ENCODE data around the gene SUZ12. TPM values are rescaled to one million over a fixed set of nuclear protein-coding genes. Genes with fewer than 3 reads are reported as not detected.
"Not testable (repeated sequence)": the region's sequence is repeated elsewhere in the genome, so short reads cannot be mapped to it uniquely, and the experiment has no call there.

Gene SUZ12
- total and polyA plus RNA-seq, 7 donors = 9.6 to 26.3 (median 21.2) TPM

DNA sequence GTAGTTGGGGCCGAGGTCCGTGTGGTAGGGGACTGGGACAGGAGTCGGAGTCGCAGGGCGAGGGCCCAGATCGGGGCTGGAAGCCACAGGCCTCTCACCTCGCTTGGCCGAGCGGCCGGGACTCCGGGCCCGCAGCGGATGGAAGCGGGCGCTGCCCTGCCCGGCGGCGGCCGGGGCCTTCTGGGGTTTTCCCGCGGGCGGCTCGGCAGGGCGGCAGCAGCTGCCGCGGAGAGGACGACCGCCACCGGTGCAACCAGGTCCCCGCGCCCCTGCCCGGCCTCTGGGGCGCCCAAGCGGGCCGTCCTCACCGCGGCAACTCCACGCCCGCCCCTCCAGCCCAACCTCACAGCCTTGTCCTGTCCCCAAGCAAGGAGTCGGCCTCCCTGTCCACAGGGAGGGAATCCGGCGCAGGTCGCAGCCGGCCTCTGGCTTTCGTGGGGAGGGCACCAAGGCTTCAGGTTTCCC, 19.7 kb upstream of the SUZ12 start:
- DNase-seq = no peak
- Histone ChIP-seq H3K27me3 (peaks cover 0 to 40% (median 29%) of the 10 kb centered on the region in 3 donors), H3K9me3 (no peaks in the 10 kb centered on the region), H3K27ac (no peak overlapping the region), H3K4me3 (peak overlapping the region in 1 of 4 donors; percentile 18), H3K36me3 (no peaks in the 10 kb centered on the region), H3K4me1 (peaks cover 0 to 7% (median 4%) of the 10 kb centered on the region in 4 donors)
- TF ChIP-seq POLR2A (IDR thresholded peaks at IDR 0.05) (no peak), POLR2AphosphoS5 (IDR thresholded peaks at IDR 0.05) (no peak), EP300 (IDR thresholded peaks at IDR 0.05) (no peak)
- TF ChIP-seq, protein P1, sequence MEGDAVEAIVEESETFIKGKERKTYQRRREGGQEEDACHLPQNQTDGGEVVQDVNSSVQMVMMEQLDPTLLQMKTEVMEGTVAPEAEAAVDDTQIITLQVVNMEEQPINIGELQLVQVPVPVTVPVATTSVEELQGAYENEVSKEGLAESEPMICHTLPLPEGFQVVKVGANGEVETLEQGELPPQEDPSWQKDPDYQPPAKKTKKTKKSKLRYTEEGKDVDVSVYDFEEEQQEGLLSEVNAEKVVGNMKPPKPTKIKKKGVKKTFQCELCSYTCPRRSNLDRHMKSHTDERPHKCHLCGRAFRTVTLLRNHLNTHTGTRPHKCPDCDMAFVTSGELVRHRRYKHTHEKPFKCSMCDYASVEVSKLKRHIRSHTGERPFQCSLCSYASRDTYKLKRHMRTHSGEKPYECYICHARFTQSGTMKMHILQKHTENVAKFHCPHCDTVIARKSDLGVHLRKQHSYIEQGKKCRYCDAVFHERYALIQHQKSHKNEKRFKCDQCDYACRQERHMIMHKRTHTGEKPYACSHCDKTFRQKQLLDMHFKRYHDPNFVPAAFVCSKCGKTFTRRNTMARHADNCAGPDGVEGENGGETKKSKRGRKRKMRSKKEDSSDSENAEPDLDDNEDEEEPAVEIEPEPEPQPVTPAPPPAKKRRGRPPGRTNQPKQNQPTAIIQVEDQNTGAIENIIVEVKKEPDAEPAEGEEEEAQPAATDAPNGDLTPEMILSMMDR (IDR thresholded peaks at IDR 0.05) = no peak
- intact Hi-C loops (cut with DNase I) = no loop called here
- 15 to 24% methylated on average over 45 of the region's 45 CpGs for WGBS, 2 donors

DNA sequence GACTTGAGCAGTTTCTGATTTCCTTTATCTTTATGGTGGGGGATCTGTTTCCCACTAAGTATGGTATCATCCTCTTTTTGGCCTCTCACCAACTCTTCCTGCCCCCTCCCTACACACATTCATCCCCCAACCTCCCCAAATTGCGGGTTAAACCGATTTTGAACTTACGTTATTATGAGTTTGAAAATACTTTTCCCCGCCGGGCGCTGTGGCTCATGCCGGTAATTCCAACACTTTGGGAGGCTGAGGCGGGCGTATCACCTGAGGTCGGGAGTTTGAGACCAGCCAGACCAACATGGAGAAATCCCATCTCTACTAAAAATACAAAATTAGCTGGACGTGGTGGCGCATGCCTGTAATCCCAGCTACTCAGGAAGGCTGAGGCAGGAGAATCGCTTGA, 19.1 kb upstream of the SUZ12 start:
- H3K4me3 ChIP-seq; H3K9me3 ChIP-seq; H3K36me3 ChIP-seq; H3K27ac ChIP-seq; H3K4me1 ChIP-seq; DNase-seq; intact Hi-C loops (cut with DNase I): not testable (repeated sequence)
- peaks cover 0 to 40% (median 29%) of the 10 kb centered on the region in 3 donors for H3K27me3 ChIP-seq
- WGBS, 2 donors = 96% methylated on average over 13 of the region's 13 CpGs

DNA sequence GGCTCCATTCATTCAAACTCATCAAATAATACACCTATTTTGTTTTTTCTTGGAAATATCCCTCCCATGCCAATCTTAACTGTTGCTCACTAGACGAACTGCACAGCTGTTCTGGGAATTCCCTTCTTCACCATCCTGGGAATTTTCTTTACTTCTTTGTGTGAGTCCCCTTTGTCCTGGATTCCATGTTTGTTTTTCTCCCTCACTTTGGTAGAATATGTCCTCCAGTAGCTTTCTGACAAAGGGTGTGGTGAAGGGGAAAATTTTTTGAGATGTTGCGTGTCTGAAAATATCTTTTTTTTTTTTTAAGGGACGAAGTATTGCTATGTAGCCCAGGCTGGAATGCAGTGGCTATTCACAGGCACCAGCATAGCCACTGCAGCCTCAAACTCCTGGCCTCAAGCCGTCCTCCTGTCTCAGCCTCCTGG, 18.1 kb upstream of the SUZ12 start:
- no peak for DNase-seq
- no peak overlapping the region for H3K4me3 ChIP-seq
- TF ChIP-seq, protein P1 (IDR thresholded peaks at IDR 0.05) = no peak
- TF ChIP-seq POLR2AphosphoS5 (IDR thresholded peaks at IDR 0.05) (no peak), POLR2A (IDR thresholded peaks at IDR 0.05) (no peak), EP300 (IDR thresholded peaks at IDR 0.05) (no peak)
- intact Hi-C loops (cut with DNase I) = no loop called here
- H3K27ac ChIP-seq = no peak overlapping the region
- H3K36me3 ChIP-seq = no peaks in the 10 kb centered on the region
- H3K9me3 ChIP-seq = no peaks in the 10 kb centered on the region
- H3K4me1 ChIP-seq = peaks cover 0 to 7% (median 4%) of the 10 kb centered on the region in 4 donors
- peaks cover 0 to 40% (median 29%) of the 10 kb centered on the region in 3 donors for H3K27me3 ChIP-seq
- WGBS, 2 donors = 45 to 62% methylated on average over 4 of the region's 4 CpGs

DNA sequence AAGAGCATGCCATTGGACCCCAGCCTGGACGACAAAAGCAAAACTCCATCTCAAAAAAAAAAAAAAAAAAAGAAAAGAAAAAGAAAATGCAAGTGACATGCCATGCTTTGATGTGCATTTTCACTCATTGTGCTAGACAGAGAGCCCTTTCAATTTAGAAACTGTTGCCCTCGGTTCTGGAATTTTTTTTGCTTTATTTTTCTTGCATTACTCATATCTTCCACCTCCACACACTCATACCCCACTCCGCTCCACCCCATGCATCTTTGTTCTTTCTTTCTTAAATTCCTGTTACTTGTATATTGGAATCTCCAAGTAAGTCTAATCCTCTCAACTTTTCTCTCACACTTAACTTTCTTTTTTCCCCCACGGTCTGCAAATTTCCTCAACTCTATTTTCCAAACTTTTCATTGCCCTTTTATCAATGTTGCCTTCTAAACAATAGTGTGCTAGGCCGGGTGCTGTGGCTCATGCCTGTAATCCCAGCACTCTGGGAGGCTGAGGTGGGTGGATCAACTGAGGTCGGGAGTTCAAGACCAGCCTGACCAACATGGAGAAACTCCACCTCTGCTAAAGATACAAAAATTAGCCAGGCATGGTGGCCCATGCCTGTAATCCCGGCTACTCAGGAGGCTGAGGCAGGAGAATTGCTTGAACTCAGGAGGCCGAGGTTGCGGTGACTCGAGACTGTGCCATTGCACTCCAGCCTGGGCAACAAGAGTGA, 16.8 kb upstream of the SUZ12 start:
- Histone ChIP-seq H3K36me3 (no peaks in the 10 kb centered on the region), H3K4me1 (peaks cover 0 to 7% (median 4%) of the 10 kb centered on the region in 4 donors), H3K27ac (no peak overlapping the region), H3K4me3 (no peak overlapping the region), H3K9me3 (no peaks in the 10 kb centered on the region), H3K27me3 (peaks cover 0 to 40% (median 29%) of the 10 kb centered on the region in 3 donors)
- WGBS, 2 donors = 82 to 89% methylated on average over 10 of the region's 10 CpGs
- no peak for DNase-seq
- TF ChIP-seq, protein P1 (IDR thresholded peaks at IDR 0.05) = no peak
- TF ChIP-seq EP300 (IDR thresholded peaks at IDR 0.05) (no peak), POLR2AphosphoS5 (IDR thresholded peaks at IDR 0.05) (no peak), POLR2A (IDR thresholded peaks at IDR 0.05) (no peak)
- intact Hi-C loops (cut with DNase I) = no loop called here

DNA sequence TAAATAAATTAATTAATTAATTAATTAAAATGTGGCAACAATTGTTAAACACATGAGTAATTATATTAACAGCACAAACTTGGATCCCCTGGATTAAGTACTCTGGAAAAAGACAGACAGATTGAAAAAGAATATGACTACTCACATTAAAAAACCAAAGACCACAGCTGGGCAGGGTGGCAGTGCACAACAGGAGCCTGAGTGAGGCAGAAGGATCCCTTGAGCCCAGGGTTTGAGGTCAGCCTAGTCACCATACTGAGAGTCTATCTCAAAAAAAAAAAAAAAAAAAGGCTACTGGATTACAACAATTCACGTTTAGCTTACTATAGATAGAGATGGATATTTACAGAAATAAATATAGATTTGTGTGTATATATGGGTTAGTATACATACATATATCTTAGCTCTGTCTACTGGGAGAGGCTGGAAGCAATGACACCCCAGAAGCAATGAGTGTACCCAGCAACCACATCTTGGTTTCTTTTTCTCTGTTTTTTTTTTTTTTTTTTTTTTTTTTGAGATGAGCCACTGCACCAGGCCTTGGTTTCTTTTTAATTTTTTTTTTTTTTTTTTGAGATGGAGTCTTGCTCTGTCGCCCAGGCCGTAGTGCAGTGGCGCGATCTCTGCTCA, 10.6 kb upstream of the SUZ12 start:
- 91 to 92% methylated on average over 5 of the region's 5 CpGs for whole genome bisulfite sequencing, 2 donors
- no peaks in the 10 kb centered on the region for H3K9me3 ChIP-seq
- H3K36me3 ChIP-seq = no peaks in the 10 kb centered on the region
- no peak overlapping the region for H3K4me3 ChIP-seq
- intact Hi-C loops (cut with DNase I) = no loop called here
- H3K27ac ChIP-seq = no peak overlapping the region
- no peak for DNase-seq
- no peaks in the 10 kb centered on the region for H3K27me3 ChIP-seq
- TF ChIP-seq POLR2A (IDR thresholded peaks at IDR 0.05) = no peak
- no peak for TF ChIP-seq POLR2AphosphoS5 (IDR thresholded peaks at IDR 0.05)
- TF ChIP-seq, protein P1 (IDR thresholded peaks at IDR 0.05) = no peak
- no peak for TF ChIP-seq EP300 (IDR thresholded peaks at IDR 0.05)
- H3K4me1 ChIP-seq = no peaks in the 10 kb centered on the region
